Endothelial cell of umbilical vein (primary cell): Measurements from ENCODE around the gene HMGA1. TPM values are rescaled to one million over a fixed set of nuclear protein-coding genes. Genes with fewer than 3 reads are reported as not detected.
A peak's percentile ranks its signal among the peaks of the same experiment; 100 is the strongest.

ENCODE experiments used
- BruUV-seq: library from RNA; stranded (reverse); fragments of 400-500 nt; replicated peaks from 2 replicates; lab custom pipeline; 2021; lab: Mats Ljungman, UMichigan
- CTCF ChIA-PET: fragments of 300-600, 350-600 bp; sonication (Branson Sonifier 250); formaldehyde crosslinking; loops from one replicate; lab custom pipeline; 2021; ENCODE audit warnings: antibody characterized with exemption, inconsistent platforms; lab: Charles Lee
- POLR2A ChIA-PET: fragments of 300-600, 350-600 bp; sonication (Branson Sonifier 250); formaldehyde crosslinking; loops from one replicate; lab custom pipeline; 2021; ENCODE audit warnings: antibody characterized with exemption, inconsistent platforms; lab: Charles Lee
- DNase-seq: peaks from one replicate; pipeline ENCODE4 v3.0.0-alpha.2; 2011; ENCODE audit warnings: low read depth, low spot score
- FAIRE-seq: peaks from 2 replicates; lab custom pipeline; 2011; peaks lifted over from hg19 to GRCh38; lab: Jason Lieb, UNC
- H2AFZ ChIP-seq: 2 replicates; pipeline ENCODE4 v1.6.0; 2012; ENCODE audit warnings: low read depth, low read length, control low read depth, inconsistent platforms
- H3K27ac ChIP-seq: 2 replicates; pipeline ENCODE4 v1.5.1; 2011; ENCODE audit warnings: low read depth, mild to moderate bottlenecking, control low read depth, low read length, moderate library complexity; ENCODE audit not compliant: insufficient read depth
- H3K27me3 ChIP-seq, 2 experiments: 2 replicates each; pipeline versions ENCODE4 v1.6.0 to v1.6.1; 2011; ENCODE audit warnings: low read length in 2 of 2, mixed read lengths in 1 of 2; ENCODE audit not compliant: control insufficient read depth in 2 of 2, insufficient read depth in 2 of 2
- H3K36me3 ChIP-seq, 2 experiments: 2 replicates in 1 of 2; 3 replicates in 1 of 2; pipeline ENCODE4 v1.5.1; 2011; ENCODE audit warnings: low read length in 2 of 2, mild to moderate bottlenecking in 1 of 2, moderate library complexity in 1 of 2; ENCODE audit not compliant: control insufficient read depth in 2 of 2, insufficient read depth in 2 of 2; ENCODE audit errors: extremely low read depth in 1 of 2
- H3K4me1 ChIP-seq: 3 replicates; pipeline ENCODE4 v1.5.1; 2011; ENCODE audit warnings: mild to moderate bottlenecking, low read length; ENCODE audit not compliant: control insufficient read depth, insufficient read depth; ENCODE audit errors: extremely low read depth
- H3K4me2 ChIP-seq: 2 replicates; pipeline ENCODE4 v1.6.1; 2011; ENCODE audit warnings: low read length, control low read depth, mixed read lengths; ENCODE audit not compliant: insufficient read depth
- H3K4me3 ChIP-seq, 3 experiments: fragments of 200-600 bp in 1 of 3; sonication (generic), shearing (Covaris generic) in 1 of 3; replicated peaks in 1 of 3; 2 replicates each; pipeline ENCODE4 v1.5.1; 2011 to 2016; ENCODE audit warnings: control low read depth in 3 of 3, low read length in 3 of 3, mild to moderate bottlenecking in 2 of 3, inconsistent platforms in 1 of 3, low read depth in 1 of 3, moderate library complexity in 1 of 3; ENCODE audit not compliant: insufficient read depth in 1 of 3
- H3K79me2 ChIP-seq: 2 replicates; pipeline ENCODE4 v1.6.0; 2012; ENCODE audit warnings: low read length, inconsistent platforms; ENCODE audit not compliant: control insufficient read depth, insufficient read depth
- H3K9ac ChIP-seq: replicated peaks from 2 replicates; pipeline ENCODE3; 2011; ENCODE audit warnings: low read length, control low read depth; ENCODE audit not compliant: insufficient read depth; ENCODE audit errors: extremely low read depth
- H3K9me1 ChIP-seq: replicated peaks from 3 replicates; pipeline ENCODE4 v1.6.0; 2011; ENCODE audit warnings: mild to moderate bottlenecking, low read length; ENCODE audit not compliant: control insufficient read depth, insufficient read depth; ENCODE audit errors: extremely low read depth
- H3K9me3 ChIP-seq: replicated peaks from 2 replicates; pipeline ENCODE4 v1.5.1; 2012; ENCODE audit warnings: low read length, inconsistent platforms; ENCODE audit not compliant: control insufficient read depth, insufficient read depth
- H4K20me1 ChIP-seq: replicated peaks from 2 replicates; pipeline ENCODE3; 2011; ENCODE audit warnings: mild to moderate bottlenecking, low read length; ENCODE audit not compliant: control insufficient read depth, insufficient read depth; ENCODE audit errors: extremely low read depth
- JUN ChIP-seq: IDR thresholded peaks from 2 replicates; pipeline ENCODE4 v1.6.1; 2011; ENCODE audit warnings: borderline replicate concordance, low read depth; ENCODE audit not compliant: insufficient read length, insufficient read depth
- MYC ChIP-seq: IDR thresholded peaks from one replicate; pipeline ENCODE4 v1.6.1; 2011; ENCODE audit warnings: mild to moderate bottlenecking, low read depth, low read length
- dilution Hi-C: fragments of 300-500 bp; cut with MboI; formaldehyde crosslinking; loops from one replicate; pipeline ENCODE4 v1.15.0; 2019; ENCODE audit warnings: low sequenced_read_pairs; ENCODE audit not compliant: extremely low pct_ligation_motif_present
- intact Hi-C: fragments of 100-400 bp; cut with micrococcal nuclease; formaldehyde crosslinking; loops from one replicate; pipeline ENCODE4 v1.10.0; 2022
- microRNA-seq: library from miRNA; unstranded; fragments of <30 nt; microRNA quantifications from one replicate; pipeline ENCODE4 v1.2.0, GENCODE V29; 2021; ENCODE audit warnings: borderline number of aligned reads, borderline replicate concordance
- polyA plus RNA-seq, 4 experiments: library from polyadenylated mRNA; depleted of rRNA in 3 of 4; stranded (reverse) in 3 of 4; unstranded in 1 of 4; fragments of >200 nt; gene quantifications; 2 replicates each; pipeline versions ENCODE4 v1.2.1 to v1.2.3, GENCODE V29; 2011 to 2012; ENCODE audit warnings: missing spikeins in 1 of 4
- small RNA-seq: library from RNA; depleted of rRNA; stranded (forward); fragments of <200 nt; gene quantifications from one replicate; pipeline ENCODE3, GENCODE V24; 2012; ENCODE audit warnings: low replicate concordance, low read depth; ENCODE audit not compliant: insufficient read depth, insufficient read length
- total RNA-seq: library from RNA; stranded (reverse); gene quantifications from 2 replicates; pipeline ENCODE4 v1.2.3, GENCODE V29; 2021
- TF ChIP-seq, protein P1 (sequence below): IDR thresholded peaks from 2 replicates; pipeline ENCODE4 v1.6.1; 2011; ENCODE audit not compliant: insufficient read depth, insufficient read length

Gene HMGA1
- total and polyA plus RNA-seq, 2 donors (not counting 3 experiments of a cell fraction or from before 2014, with no cell fraction given): 425 to 1,108 TPM

GRCh38 chr6:34295721-34296120 is 59.0 kb downstream of the HMGA1 start:
- Histone ChIP-seq H3K9me3 (no peaks in the 10 kb centered on the region), H3K27ac (no peak overlapping the region), H3K27me3 (no peaks in the 10 kb centered on the region), H4K20me1 (no peaks in the 10 kb centered on the region), H3K79me2 (peaks cover 3% of the 10 kb centered on the region), H3K4me3 (no peak overlapping the region), H2AFZ (no peak overlapping the region), H3K4me2 (no peak overlapping the region), H3K4me1 (no peaks in the 10 kb centered on the region), H3K36me3 (peaks cover 8 to 11% of the 10 kb centered on the region in 2 experiments), H3K9me1 (no peaks in the 10 kb centered on the region), H3K9ac (no peak overlapping the region)
- FAIRE-seq (peak; percentile 69), DNase-seq (no peak)
- TF ChIP-seq JUN: no peak
- no peak for TF ChIP-seq MYC
- TF ChIP-seq, protein P1, sequence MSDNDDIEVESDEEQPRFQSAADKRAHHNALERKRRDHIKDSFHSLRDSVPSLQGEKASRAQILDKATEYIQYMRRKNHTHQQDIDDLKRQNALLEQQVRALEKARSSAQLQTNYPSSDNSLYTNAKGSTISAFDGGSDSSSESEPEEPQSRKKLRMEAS: no peak
- ChIA-PET POLR2A (no interaction called here), CTCF (interaction anchor here (0.9 to 2.5 kb wide), 4 partner anchors 10 to 119 kb away, joined by 3 to 6 read pairs (median 4); partner anchors contain the start of gene SMIM29)
- no TSS peak for BruUV-seq
- intact Hi-C loops: no loop called here
- dilution Hi-C loops: no loop called here

Small RNAs within 50 kb of the gene (microRNA-seq; reads per million reads assigned to microRNA genes)
- not detected for gene MIR6835

Small RNAs within 50 kb of the gene (small RNA-seq; reads per million reads assigned to genes)
- not detected for gene MIR6835

Other genes with a start within 250 kb of the HMGA1 start
- not detected in 2 replicates for gene GRM4, start 90.8 kb upstream of the HMGA1 start, total RNA-seq
- 0.03 TPM in 1 of 2 replicates, not detected in the other for gene GRM4, start 90.8 kb upstream of the HMGA1 start, polyA plus RNA-seq
- 37.3 and 37.6 TPM in 2 replicates for gene SMIM29, start 12.1 kb downstream of the HMGA1 start, total RNA-seq
- gene SMIM29, start 12.1 kb downstream of the HMGA1 start, polyA plus RNA-seq: 75.2 and 135 TPM in 2 replicates
- 30.9 and 31.7 TPM in 2 replicates for gene NUDT3, start 155.8 kb downstream of the HMGA1 start, total RNA-seq
- 10.9 and 11.9 TPM in 2 replicates for gene NUDT3, start 155.8 kb downstream of the HMGA1 start, polyA plus RNA-seq
- gene RPS10, start 189.2 kb downstream of the HMGA1 start, total RNA-seq: 1,295 and 1,416 TPM in 2 replicates
- 5,496 and 6,036 TPM in 2 replicates for gene RPS10, start 189.2 kb downstream of the HMGA1 start, polyA plus RNA-seq
- gene PACSIN1, start 229.2 kb downstream of the HMGA1 start, total RNA-seq: not detected in 2 replicates
- 0.03 and 0.08 TPM in 2 replicates for gene PACSIN1, start 229.2 kb downstream of the HMGA1 start, polyA plus RNA-seq